ENCODE results near the gene MATCAP1.

The MATCAP1 gene

DNA sequence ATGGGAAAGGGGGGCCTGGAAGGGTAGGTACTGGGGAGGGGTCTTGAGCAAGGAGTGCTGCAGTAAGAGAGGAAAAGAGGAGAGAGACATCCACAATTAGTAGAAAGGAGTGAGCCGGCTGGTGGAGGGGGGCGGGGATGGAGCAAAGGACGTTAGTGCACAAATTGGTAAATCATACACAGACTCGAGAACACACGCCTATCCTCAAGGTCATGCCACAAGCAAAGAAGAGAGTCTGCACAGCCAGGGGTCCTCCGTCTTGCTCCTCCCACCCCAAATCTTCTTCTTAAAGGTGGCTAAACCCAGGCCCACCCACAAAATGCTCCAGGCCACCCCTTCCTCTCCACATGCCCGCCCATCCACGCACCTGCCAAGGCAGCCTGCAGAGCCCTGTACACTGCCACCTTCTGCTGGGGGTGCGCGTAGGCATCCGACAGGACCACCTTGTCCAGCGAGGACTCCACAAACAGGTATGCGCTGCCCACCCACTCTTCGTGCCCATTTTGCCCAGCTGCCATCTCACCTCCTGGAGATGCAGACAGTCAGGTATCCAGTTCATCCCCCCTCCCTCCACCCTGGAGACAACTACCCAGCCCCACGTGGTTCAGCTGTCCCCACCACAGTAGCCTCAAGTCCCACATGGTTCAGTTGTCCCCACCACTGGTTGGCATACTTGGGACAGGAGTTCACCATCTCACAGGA lies 27.5 kb downstream of the MATCAP1 start:
- DNase-seq (ENCODE audit: low read depth) = no peak

DNA sequence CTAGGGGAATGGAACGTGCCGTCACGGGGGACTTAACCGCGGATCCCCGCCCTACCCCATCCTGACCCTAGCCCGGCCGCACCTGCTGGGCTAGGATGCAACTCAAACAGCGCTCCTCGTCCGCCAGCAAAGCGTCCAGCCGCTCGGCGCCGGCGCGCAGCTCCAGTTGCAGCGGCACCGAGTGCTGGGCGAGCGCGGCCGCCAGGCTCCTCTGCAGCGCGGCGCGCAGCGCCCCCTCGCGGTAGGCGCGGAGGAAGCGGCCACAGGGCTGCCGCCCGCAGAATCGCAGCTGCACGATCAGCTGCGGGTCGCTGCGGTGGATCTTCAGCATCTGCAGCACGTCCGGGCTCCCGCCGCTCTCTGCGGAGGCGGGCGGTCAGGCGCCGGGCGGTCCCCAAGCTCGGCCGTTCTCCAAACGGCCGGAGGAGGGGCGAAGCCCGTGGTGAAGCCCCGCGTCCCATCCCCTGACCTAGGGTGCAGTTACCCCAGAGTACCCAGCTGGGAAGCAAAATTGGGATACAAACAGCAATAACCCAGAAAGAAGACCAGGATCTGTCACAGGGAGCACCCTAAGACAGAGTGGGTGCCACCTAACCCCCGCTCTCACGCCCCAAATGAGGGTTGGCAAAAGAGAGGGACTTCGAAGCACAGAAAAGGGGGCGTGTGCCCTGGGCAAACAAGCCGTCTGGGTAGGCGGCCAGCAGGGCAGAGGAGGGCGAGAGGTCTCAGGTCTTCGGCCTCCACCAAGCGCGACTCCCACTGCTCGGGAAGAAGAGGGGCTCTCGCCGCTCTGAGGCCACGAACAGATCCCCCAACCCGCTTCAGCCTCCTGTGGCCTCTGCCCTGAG lies 28.2 kb downstream of the MATCAP1 start:
- peak; percentile 52 for DNase-seq (ENCODE audit: low read depth)

DNA sequence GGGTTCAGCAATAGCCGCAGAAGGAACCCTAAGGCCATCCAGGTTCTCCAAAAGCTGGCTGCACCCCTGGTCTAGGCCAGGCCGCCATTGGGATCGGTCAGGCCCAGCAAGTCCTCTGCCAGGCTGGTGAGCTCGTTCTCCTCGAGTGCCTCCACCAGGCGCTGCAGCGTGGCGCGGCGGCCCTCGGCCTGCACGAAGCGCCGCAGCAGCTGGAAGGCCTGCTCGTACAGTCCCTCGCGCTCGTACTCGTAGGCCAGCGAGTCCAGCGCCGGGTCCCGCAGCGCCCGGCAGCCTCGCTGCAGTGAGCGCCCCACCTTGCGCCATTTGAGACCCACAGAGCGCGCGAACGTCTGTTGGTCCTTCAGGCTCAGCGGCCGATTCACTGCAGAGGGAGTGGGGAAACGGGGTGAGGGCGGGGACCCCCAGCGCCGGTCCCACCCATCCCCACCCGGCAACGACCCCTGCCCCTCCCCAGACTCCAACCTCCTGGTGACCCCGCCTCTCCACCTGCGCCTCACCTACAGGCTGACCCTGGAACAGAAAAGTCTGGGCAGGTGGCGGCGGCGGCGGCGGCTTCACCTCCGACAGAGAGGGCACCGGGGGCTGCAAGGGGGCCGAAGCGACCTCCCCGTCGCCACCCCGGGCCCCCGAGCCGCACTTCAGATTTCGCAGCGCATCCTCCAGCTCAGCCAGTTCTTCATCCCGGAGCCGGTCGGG lies 29.0 kb downstream of the MATCAP1 start:
- DNase-seq (ENCODE audit: low read depth) = no peak

DNA sequence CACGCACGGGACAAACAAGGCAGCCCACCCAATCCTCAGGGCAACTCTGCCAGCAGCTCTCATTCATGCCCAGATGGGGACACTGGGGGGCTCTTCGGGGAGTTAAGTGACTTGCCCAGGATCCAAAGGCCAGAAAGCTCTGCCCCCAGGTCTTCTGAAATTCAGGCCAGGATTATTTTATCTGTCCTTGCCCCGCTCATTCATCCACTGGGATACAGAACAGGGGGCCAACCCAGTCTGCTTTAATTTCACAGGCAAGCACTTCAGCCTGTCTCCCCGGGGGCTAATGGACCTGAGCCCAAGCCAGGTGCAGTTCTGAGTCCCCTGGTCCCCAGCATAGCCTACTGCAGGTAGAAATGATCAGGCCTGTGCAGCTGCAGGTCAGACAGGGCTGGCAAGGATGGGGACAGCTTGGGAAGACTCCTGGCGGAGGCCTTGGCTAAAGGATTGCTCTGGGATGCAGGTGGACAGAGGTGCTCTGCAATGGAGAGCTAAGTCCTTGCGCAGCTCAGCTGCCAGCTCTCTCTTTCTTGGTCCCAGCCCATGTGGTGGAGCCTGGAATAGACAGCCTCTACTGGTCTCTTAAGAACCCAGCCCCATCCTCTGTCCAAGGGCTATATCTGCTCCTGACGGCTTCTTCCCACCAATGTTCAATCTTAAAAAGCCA lies 32.2 kb downstream of the MATCAP1 start:
- no peak for DNase-seq (ENCODE audit: low read depth)

DNA sequence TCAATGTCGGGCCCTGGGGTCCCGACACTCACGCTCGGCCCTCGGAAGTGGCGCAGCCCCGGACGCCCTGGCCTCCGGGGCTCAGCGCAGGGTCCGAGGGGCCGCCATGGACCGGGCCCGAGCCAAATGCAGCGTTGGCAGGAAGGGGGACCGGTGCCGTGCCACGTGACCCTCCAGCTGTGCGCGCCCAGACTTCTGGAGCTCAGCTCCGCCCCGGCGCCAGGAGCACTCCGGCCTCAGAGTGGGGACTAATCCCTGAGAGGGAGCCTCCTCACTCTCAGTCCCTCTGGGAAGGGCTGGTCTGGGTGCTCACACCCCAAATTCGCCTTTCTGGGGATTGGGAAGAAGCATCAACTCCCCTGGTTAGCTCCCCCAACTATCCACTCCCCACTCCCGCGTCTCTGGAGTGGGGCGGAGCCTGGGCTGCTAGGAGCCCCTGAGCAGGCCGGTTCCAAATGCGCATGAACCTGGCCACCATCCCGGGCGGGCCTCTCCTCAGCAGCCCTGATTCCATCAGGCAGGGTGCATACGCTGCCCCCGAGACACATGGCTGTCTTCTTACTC lies 32.8 kb downstream of the MATCAP1 start, which contains the start of gene B3GNT9:
B3GNT9 (minus strand) TSS at position 166 of the 564 bp plus-strand sequence. CDS start 513 bp downstream, outside the sequence.
- DNase-seq (ENCODE audit: low read depth) = no peak

DNA sequence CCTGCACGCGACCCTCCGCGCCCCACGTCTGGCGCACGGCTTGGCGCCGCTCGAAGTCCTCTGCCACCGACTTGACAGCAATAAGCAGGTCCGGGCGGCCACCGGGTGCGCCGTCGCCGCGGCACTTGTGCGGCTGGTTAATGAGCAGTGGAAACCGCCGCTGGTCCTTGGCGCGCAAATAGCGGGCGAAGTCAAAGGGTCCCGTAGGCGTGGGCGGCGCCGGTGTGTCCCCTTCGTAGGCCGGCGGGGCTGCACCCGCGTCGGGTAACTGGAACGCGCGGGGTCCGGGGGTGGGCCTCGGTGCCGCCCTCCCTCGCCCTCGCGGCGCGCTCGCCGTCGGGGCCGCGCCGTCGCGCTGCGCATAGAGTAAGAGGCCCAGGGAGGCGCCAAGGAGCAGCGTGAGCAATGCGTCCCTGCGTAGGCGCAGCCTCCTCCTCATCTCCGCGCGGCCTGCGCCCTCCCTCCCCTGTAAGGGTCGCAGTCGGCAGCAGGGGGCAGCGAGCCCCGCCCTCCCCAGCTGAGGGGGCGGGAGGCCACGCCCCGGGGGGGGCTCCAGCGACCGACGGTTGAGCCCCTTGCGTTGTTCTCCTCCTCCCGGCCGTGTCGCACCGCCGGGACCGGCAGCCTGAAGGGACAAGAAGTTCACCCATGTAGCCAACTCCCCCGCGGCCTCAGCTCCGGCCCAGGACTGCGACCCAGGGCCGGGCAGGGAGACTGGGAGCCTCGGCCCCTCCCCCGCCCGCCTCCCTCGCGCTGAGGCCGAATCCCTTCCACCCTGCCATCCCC lies 33.5 kb downstream of the MATCAP1 start:
- no peak for DNase-seq (ENCODE audit: low read depth)

DNA sequence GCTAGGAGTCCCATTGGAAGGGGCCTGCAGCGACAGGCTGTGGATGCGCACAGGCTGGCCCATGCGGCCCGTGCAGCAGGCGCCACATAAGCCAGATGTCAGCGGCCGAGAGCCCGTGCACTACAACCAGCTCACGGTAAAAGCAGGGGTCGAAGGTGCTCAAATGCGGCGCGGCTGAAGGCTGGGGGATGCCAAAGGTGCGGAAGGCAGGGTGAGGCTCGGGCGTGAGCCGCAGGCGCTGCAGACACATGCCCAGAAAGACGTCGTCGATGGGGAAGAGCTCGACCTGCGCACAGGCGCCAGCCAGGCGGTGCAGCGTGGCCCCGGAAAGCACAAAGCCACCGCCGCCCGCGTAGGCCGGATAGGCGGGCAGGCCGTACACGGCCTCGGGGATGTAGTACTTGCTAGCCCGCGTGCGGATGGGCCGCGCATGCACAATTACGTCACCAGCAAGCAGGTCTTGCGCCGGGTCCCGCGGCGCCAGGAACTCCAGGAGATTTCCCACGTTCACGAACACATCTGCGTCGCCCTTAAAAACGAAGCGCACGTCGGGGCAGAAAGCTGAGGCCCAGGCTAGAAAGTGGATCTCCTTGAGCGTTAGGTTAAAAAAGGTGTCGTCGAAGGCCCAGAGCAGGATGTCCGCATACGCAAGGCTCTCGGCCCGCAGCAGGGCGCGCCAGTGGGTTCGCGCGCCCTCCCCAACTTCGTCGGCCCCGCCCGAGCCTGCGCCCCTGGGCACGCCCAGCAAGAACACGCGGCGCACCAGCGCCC lies 34.3 kb downstream of the MATCAP1 start:
- no peak for DNase-seq (ENCODE audit: low read depth)

DNA sequence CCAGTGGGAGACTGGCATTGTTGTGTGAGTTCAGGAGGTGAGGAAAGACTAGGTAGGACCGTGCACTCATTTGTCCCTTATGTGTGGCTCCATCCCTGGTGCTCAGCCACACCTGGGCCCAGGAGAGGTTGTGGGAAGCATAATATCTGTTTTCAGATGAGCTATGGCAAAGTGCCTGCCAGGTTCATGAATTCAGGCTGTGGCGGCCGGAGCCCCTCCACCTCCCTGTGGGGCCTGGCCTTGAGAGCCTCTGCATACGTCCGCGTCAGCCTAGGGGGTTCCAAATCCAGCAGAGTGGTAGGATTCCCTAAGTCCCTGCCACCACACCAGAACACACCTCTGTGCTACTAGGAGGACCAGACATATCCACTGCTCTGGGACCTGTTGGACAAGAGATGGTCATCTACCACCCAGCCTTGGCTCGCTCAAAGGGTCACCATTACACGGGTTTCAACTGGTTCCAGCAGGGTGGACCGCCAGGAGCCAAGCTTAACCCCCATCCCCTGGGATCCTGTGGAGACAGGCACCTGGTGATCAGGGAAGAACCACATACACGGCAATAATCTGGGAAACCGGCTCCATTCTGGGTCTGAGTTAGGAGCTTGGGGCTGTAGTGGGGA lies 35.0 kb downstream of the MATCAP1 start:
- no peak for DNase-seq (ENCODE audit: low read depth)

DNA sequence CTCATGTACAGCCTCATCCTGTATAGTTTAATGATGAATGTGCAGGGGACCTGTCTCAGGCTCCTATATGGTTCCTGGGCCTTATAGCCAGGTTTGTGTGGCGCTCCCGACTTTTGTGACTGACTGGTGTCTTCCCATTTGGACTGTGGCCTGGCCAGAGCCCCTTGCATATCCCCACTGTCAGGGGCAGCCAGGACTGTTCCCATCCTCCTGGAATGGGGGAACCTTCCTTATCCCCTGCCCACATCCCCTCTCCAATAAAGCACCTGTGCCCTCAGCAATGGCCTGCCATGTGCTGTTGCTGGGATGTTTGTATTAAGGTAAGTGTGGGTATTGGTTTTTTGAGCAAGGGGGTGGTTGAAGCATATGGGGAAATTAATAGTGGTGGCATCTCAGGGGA lies 35.5 kb downstream of the MATCAP1 start:
- DNase-seq (ENCODE audit: low read depth) = no peak

DNA sequence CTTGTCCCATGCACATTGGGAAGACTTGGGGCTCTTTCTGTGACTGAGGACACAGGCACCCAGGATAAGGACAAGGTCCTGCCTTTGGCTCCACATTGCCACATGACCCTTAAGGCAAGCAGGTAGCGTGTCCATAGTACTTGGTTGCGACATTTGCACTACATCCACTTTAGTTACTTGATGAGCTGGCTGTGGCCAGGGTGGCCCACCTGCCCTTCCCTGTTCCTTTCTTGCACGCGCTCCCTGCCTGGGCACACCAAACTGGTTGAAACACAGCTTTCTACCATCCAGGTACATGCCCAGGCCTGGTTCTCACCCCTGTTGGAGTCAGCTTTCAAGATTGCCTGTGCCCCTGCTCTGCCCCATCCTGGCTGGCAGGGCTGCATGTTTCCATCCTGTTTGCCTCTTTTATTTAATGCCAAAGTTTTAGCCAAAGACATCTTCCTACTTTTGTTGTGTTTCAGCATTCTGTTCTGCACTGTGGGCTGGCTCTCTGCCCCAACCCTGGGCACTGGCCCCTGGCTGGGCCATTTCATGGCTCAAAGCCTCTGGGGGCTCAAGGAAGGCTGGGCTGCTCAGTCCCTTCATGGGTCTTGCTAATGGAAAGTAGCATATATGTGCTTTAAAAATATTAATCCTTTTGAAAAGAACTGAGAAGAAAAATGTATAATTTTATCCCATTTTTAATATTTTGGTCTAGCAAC lies 36.2 kb downstream of the MATCAP1 start:
- DNase-seq (ENCODE audit: low read depth) = no peak

DNA sequence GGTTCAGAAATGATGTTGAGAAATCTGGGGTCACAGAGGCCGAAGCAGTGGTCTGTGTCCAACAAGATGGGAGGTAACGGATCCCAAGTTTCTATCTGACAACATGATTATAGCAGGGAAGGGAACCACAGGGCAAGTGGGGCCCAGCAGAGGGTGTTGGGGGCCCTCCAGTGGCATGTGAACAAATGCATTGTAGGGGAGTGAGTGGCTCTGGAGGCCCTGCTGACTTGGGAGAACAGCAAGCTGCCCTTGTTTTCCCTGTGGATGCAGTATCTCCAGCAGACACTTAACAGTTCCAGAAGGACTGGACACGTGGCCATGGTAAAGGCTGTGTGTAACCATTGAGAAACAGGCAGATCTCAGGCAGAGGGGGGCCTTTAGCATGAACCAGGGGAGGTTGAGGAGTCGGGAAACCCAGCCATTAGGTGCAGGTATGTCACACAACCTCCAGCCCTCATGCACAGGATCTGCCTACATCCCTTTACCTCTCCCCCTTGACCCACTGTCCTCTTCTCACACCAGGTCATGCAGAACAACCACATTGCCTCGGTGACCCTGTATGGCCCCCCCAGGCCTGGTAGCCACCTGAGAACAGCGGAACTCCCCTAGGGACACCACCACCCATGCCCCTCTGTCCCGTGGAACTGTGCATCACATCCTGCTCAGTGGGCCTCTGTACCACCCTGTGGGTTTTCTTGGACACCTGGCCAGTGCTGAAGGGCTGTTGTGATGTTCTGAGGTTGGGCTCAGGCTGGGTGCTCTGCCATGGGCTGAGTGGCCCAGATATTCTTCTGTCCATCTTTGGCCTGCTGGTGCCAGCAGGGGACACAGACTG lies 37.0 kb downstream of the MATCAP1 start:
- DNase-seq (ENCODE audit: low read depth) = no peak

DNA sequence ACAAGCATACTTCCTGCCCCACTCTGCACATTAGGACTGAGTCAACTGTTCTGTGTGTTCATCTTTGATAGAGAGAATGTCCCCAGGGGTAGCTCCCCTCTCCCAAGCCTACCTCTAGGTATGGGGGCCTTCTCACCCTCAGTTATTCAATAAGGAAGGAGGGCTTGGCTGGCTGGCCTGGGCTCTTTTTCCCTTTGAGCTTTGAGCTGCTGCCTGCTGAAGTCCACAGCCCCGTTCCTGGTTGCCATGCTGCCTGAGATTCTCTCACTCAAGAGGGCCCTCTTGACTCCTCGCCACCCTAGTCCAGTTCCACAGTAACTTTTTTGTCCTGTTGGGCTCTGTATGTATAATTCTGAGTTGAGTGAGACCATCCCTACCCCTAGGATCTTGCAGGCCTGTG lies 38.0 kb downstream of the MATCAP1 start:
- no peak for DNase-seq (ENCODE audit: low read depth)

DNA sequence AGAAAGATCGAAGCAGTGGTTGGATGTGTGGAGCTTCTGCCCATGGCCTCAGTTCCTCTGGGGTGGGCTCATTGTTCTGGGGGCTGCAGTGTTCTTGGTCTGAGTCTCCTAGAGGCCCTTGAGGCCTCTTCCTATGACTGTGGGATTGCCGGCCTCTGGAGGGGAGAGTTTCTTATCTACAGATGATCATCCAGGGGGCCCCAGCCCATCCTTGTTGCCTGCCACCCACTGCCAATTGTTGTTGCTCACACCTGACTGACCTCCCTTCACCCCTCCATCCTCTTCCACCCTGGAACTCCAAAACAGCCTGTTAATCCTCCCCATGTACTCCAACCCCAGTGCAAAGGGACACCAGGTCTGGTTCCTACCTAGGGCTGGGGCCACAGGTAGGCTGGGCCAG lies 38.8 kb downstream of the MATCAP1 start:
- DNase-seq (ENCODE audit: low read depth) = no peak

DNA sequence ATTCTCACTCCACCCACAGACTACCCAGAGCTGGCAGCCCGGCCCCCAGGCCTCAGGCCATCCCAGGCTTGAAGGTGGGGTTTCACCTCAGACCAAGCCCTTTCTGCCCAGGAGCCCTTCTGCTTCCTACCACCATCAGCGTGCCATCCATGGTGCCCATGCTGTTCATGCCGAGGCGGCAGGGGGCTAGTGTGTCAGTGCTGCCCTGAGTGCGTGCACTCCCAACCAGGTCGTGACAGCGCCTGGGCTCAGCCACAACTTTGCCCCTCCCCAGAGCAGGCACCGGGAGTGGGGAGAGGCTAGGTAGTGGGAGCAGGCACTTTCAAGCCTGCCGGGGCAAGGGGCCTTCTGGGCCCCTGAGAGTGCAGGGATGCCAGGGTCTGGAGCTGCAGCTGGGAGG lies 41.4 kb downstream of the MATCAP1 start:
- DNase-seq (ENCODE audit: low read depth) = no peak

DNA sequence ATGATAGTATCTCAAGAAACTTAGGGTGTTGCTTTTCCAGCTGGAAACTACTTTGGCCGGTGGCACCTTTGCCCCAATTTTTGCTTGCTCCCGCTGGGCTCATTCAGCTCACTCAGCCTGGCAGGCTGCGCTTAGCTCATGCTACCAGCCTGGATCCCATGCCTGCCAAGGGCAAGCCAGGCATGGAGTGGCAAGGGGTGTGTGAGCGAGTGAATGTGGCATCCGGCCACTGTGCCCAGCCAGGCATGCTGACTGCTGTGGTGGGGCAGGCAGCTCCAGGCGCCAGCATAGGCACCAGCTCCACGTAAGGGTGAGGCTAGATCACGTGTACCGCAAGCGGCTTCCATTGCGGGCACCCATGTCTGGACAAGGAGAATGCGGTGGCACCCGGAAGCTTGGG lies 42.4 kb downstream of the MATCAP1 start:
- no peak for DNase-seq (ENCODE audit: low read depth)

DNA sequence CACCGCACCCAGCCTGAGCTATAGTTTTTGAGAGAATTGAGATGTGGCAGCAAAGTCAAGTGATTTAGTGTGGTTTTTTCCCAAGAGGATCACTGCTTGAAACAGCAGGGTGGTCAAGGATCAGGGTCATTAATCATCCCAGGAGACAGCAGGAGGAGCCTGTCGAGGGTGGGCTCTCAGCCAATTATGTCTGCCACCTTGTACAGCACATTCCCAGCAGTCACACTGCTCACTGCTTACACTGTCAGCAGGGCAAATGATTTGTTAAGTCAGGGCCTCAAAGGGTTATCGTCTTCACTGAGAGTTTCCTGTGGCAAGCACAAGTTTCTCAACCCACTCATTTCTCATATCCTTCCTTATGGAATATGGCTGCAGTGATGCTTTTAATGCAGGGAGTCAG lies 46.2 kb downstream of the MATCAP1 start:
- DNase-seq (ENCODE audit: low read depth) = no peak

DNA sequence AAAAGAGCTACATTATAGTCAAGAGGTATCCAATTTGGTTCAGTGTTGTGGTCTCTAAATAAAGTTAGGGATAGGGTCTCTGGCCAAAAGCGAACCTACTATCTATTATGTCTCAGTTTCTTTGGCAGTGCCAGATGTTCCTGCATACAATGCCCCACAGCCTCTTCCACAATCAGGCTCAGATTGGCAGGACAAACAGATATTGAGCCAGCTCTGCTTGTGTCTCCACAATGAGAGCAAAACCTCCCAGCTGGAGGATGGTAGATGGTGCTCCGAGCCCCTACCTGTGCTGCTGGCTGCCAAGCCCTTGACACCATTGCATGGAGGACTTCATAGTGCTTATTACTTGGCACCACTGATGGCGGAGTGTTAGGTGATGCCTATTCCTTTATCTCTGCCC lies 54.3 kb downstream of the MATCAP1 start:
- DNase-seq (ENCODE audit: low read depth) = no peak

DNA sequence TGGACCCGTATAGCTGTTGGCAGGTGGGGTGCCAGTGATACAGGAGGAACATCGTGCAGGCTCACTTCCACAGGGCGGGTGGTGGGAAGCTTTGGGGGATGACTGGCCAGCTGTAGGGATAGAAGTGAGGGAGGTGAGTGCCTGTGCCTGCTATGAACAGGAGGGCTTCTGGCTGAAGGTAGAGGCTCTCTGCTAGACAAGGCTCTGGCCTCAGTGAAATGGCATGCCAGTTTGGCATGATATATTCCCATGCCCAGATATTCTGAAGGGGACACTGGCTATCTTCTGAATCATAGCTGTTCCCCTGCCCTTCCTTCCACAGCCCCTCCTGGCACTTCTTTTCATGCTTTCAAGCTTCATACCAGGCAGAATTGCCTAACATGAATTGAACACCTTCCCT lies 54.9 kb downstream of the MATCAP1 start:
- no peak for DNase-seq (ENCODE audit: low read depth)
